ENCODE measurements around the gene IL13RA1. TPM values are rescaled to one million over a fixed set of nuclear protein-coding genes. Genes with fewer than 3 reads are reported as not detected.

IL13RA1 gene
- total RNA-seq, 1 donor from 2014 or later, result 74.2 TPM

DNA sequence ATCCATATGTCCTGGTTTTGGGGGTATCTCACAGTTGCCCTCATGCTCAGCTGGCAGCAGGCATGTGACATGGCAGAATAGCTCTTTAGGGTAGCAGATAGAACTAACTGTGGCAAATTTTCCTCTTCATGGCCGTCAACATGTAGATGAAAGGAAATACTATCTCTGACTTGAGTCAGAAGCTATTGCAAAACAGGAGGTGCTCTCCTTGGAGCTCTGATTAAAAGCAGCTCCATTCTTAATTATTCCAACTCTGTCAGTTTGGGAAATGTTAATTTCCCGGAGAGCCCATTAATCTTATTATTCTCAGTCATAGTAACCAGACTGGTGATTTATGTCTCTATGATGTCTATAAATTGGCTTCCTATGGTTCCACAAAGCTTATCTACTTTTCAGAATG is 18.2 kb downstream of the IL13RA1 start:
- Histone ChIP-seq H3K27me3 (no peaks in the 10 kb centered on the region), H3K4me1 (no peaks in the 10 kb centered on the region), H3K27ac (no peak overlapping the region), H3K36me3 (peaks cover 10% of the 10 kb centered on the region), H3K4me3 (no peak overlapping the region), H3K9me3 (no peaks in the 10 kb centered on the region)
- intact Hi-C loops (cut with DNase I), result no loop called here
- DNase-seq (no peak), ATAC-seq (no peak)
- TF ChIP-seq CTCF (IDR thresholded peaks at IDR 0.05), result no peak

DNA sequence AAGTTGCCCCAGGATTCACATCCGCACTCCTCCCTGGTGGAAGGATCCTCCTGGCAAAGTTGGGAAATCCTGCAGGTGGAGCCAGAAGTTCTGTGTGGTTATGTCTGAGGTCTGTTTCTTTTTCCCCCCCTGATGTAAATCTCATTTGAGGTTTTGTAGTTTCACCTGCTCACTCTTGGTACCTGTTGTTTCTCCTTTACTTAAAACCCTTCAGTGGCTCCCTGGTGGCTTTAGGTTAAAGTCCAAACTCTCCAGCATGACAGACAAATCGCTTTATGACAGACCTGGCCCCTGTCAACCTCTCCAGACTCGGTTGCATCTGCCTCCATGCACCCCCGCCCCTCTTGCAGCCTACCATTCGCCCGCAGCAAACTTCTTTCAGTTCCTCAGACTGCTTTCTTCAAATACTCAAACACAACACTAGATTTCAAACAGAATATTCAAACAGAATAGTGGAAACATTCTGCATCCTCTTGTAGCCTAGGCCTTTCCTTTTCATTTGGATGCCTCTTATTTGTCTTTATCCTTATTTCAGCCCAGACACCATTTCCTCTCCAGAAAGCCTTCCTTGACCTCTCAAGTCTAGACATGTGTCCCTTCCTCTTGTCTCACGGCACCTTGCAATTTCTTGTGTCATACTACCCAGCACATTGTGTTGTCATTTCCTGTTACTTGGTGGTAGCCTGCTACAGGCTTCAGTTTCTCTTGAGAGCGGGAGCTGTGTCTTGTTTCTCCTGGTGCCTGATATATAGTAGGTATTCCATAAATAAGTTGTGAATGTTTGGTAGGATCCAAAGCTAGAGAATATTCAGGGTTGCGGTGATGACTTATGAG is 24.8 kb downstream of the IL13RA1 start:
- no peak for TF ChIP-seq CTCF (IDR thresholded peaks at IDR 0.05)
- peak; percentile 74 for ATAC-seq
- Histone ChIP-seq H3K36me3 (peaks cover 5% of the 10 kb centered on the region), H3K27me3 (no peaks in the 10 kb centered on the region), H3K4me3 (no peak overlapping the region), H3K4me1 (no peaks in the 10 kb centered on the region), H3K9me3 (no peaks in the 10 kb centered on the region), H3K27ac (no peak overlapping the region)
- intact Hi-C loops (cut with DNase I), result no loop called here
- no peak for DNase-seq

DNA sequence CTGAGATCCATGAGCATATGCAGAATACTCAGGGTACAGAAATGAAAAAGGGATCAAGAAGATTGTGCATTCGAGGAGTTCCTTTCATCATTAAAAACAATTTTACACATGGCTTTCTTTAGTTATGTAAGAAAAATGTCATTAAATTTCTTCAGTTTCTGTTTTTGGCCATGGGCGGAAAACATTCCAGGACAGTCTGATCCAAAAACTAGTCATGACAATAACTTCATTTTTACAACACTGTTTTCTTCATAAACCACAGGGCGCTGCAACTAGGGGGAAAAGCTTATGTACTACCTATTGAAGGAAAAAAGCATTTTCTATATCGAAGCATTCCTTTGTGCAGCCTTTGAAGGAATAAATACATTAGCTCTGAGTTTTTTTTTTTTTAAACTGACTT is 28.2 kb downstream of the IL13RA1 start:
- TF ChIP-seq CTCF (IDR thresholded peaks at IDR 0.05), result no peak

GRCh38 chrX:118756101-118756500 is 28.7 kb downstream of the IL13RA1 start:
- no peaks in the 10 kb centered on the region for H3K4me1 ChIP-seq
- peaks cover 9% of the 10 kb centered on the region for H3K36me3 ChIP-seq
- ATAC-seq, result no peak
- no peak overlapping the region for H3K4me3 ChIP-seq
- H3K27ac ChIP-seq, result no peak overlapping the region
- no peak for TF ChIP-seq CTCF (IDR thresholded peaks at IDR 0.05)
- no peak for DNase-seq
- no peaks in the 10 kb centered on the region for H3K9me3 ChIP-seq
- H3K27me3 ChIP-seq, result no peaks in the 10 kb centered on the region
- intact Hi-C loops (cut with DNase I), result no loop called here

More for the DNA sequence above, 28.2 kb downstream of the IL13RA1 start:
- ATAC-seq (no peak), DNase-seq (no peak)
- Histone ChIP-seq H3K4me1 (no peaks in the 10 kb centered on the region), H3K27ac (no peak overlapping the region), H3K4me3 (no peak overlapping the region), H3K36me3 (peaks cover 9% of the 10 kb centered on the region), H3K27me3 (no peaks in the 10 kb centered on the region), H3K9me3 (no peaks in the 10 kb centered on the region)
- intact Hi-C loops (cut with DNase I), result no loop called here

DNA sequence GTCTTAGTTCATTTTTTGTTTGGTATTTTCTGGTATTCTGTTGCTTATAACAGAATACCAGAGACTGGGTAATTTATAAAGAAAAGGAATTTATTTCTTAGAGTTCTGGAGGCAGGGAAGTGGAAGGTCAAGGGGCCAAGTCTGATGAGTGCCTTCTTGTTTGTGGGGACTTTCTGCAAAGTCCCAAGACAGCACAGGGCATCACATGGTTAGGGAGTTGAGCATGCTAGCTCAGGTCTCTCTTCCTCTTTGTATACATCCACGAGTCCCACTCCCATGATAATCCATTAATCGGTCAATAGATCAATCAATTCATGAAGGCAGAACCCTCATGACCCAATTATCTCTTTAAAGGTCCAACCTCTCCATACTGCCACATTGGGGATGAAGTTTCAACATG is 31.1 kb downstream of the IL13RA1 start:
- Histone ChIP-seq H3K36me3 (peaks cover 9% of the 10 kb centered on the region), H3K27ac (no peak overlapping the region), H3K4me1 (no peaks in the 10 kb centered on the region), H3K4me3 (no peak overlapping the region), H3K27me3 (no peaks in the 10 kb centered on the region), H3K9me3 (no peaks in the 10 kb centered on the region)
- intact Hi-C loops (cut with DNase I), result no loop called here
- DNase-seq, result no peak
- no peak for ATAC-seq
- TF ChIP-seq CTCF (IDR thresholded peaks at IDR 0.05), result no peak
